DND-41 (cell line): Measurements from ENCODE around the gene UBTD1.

Experiments
- CTCF ChIP-seq: IDR thresholded peaks from 2 replicates; pipeline ENCODE4 v1.5.1; 2012; ENCODE audit warnings: borderline replicate concordance, low read length, moderate library complexity, mild to moderate bottlenecking; ENCODE audit not compliant: poor library complexity, severe bottlenecking; ENCODE audit errors: extremely low read depth
- EZH2 ChIP-seq: IDR thresholded peaks from 3 replicates; pipeline ENCODE4 v1.6.1; 2012; ENCODE audit warnings: borderline replicate concordance, low read depth, mild to moderate bottlenecking, moderate library complexity, low read length, inconsistent platforms; ENCODE audit not compliant: severe bottlenecking

- no peak for TF ChIP-seq EZH2
- TF ChIP-seq CTCF: no peak
Measured at GRCh38 chr10:97585439-97585811, 86.7 kb downstream of the UBTD1 start.
